ENCODE data around the gene SLC6A8.

DNA sequence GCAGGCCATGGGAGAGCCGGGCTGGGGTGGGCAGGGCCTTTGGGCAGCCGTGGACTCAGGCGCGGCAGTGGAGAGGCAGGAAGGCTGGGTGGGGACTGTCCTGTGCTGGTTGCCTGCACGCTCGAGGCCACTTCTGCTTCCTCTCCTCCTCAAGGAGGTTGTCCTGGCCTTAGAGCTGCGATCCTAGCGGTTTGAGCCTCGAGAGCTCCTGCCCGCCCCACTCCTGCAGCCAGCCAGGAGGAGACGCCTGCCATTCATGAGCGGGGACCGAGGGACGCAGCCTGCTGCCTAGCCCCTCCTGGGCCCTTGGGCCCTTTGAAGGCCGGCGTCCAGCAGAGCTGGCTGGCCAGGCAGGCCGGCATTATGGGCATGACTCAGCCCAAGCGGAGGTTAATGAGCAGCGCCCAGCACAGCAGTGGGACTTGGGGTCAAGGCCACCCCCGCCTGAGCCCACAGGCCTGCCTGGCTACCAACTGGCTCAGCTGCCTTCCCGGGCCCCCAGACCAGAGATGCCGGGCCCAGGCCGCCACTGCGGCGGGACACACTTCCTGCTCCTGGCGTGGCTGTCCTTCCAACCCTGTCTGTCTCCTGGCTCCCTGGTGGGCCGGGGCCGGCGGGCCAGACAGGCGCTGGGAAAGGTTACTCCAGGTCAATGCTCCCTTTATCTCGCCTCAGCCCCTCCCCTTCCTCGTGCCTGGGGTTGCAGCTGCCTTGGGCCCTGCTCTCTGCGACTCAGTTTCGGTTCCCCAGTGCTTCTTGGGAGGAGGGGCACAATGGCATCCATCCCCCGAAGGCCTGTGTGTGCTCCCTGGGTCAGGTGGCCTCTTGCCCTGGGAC lies 38.8 kb downstream of the SLC6A8 start:
- TF ChIP-seq, protein P1, sequence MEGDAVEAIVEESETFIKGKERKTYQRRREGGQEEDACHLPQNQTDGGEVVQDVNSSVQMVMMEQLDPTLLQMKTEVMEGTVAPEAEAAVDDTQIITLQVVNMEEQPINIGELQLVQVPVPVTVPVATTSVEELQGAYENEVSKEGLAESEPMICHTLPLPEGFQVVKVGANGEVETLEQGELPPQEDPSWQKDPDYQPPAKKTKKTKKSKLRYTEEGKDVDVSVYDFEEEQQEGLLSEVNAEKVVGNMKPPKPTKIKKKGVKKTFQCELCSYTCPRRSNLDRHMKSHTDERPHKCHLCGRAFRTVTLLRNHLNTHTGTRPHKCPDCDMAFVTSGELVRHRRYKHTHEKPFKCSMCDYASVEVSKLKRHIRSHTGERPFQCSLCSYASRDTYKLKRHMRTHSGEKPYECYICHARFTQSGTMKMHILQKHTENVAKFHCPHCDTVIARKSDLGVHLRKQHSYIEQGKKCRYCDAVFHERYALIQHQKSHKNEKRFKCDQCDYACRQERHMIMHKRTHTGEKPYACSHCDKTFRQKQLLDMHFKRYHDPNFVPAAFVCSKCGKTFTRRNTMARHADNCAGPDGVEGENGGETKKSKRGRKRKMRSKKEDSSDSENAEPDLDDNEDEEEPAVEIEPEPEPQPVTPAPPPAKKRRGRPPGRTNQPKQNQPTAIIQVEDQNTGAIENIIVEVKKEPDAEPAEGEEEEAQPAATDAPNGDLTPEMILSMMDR (conservative IDR thresholded peaks at IDR 0.05; ENCODE audit: low read depth, low read length): no peak
- no peak for TF ChIP-seq RAD21 (IDR thresholded peaks at IDR 0.05; ENCODE audit: low read length)
- no peak for TF ChIP-seq BHLHE40 (IDR thresholded peaks at IDR 0.05; ENCODE audit: low read depth, low read length)
- TF ChIP-seq RCOR1 (IDR thresholded peaks at IDR 0.05; ENCODE audit: insufficient replicate concordance, low read length): no peak
- TF ChIP-seq, protein P2, sequence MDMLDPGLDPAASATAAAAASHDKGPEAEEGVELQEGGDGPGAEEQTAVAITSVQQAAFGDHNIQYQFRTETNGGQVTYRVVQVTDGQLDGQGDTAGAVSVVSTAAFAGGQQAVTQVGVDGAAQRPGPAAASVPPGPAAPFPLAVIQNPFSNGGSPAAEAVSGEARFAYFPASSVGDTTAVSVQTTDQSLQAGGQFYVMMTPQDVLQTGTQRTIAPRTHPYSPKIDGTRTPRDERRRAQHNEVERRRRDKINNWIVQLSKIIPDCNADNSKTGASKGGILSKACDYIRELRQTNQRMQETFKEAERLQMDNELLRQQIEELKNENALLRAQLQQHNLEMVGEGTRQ (IDR thresholded peaks at IDR 0.05; ENCODE audit: low read depth, low read length): no peak
- TF ChIP-seq POLR2A (IDR thresholded peaks at IDR 0.05; ENCODE audit: low read depth, low read length): no peak
- no peak for TF ChIP-seq MAFK (IDR thresholded peaks at IDR 0.05; ENCODE audit: low read depth, low read length)
- TF ChIP-seq CHD1 (IDR thresholded peaks at IDR 0.05; ENCODE audit: low read depth, low read length): no peak
- TF ChIP-seq CEBPB (IDR thresholded peaks at IDR 0.05; ENCODE audit: low read depth, low read length): no peak
- TF ChIP-seq MXI1 (IDR thresholded peaks at IDR 0.05; ENCODE audit: borderline replicate concordance, low read depth, low read length): no peak
- peak; percentile 30; the same call in 1 of the 2 replicates for TF ChIP-seq MAZ (IDR thresholded peaks at IDR 0.05; ENCODE audit: borderline replicate concordance, low read depth, low read length)
